ENCODE data around the gene IL36A. TPM values are rescaled to one million over a fixed set of nuclear protein-coding genes. Genes with fewer than 3 reads are reported as not detected.

Gene IL36A
- total and polyA plus RNA-seq, 2 experiments from 2014 or later, result not detected

DNA sequence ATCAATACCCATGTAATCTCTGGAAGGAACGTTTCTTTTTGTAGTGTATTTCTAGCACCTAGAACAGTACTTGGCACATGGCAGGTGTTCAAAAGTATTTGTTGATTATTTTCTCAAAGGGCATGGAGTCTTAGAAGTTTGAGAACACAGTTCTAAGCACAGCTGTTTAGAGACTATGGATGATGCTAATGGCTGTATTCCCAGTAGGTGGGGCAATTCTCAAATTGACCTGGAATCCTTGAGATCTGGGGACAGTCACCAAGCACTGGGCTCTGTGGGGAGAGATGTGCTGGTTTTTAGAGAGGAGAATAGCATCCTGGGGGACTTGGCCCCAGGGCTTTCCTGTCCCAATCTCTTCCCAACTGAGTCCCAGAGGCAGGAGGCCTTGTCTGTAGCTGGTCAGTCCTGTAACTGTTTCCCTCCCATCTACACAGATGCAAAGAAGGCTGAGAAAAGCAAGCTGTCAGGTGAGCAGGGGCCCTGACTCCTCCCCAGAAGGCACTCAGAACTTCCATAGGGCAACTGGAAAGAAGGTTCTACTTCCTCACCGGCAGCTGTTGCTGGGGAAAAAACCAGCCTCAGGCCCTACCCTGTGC, 44.9 kb upstream of the IL36A start:
- Histone ChIP-seq H3K9me2 (ENCODE audit: insufficient read depth) (no peaks in the 10 kb centered on the region), H3K27me3 (replicated peaks; ENCODE audit: insufficient read depth) (peaks cover 57% of the 10 kb centered on the region), H3K4me3 (no peak overlapping the region), H4K20me1 (ENCODE audit: insufficient read depth) (no peaks in the 10 kb centered on the region), H3K9ac (no peak overlapping the region), H3K4me2 (ENCODE audit: unreplicated experiment) (no peak overlapping the region), H2AFZ (no peak overlapping the region), H3F3A (ENCODE audit: insufficient read depth) (no peaks in the 10 kb centered on the region), H3K36me3 (ENCODE audit: low read depth) (no peaks in the 10 kb centered on the region), H3K79me2 (ENCODE audit: insufficient read depth) (no peaks in the 10 kb centered on the region), H3K27ac (no peak overlapping the region), H3K4me1 (ENCODE audit: insufficient read depth) (no peaks in the 10 kb centered on the region), H3K9me3 (ENCODE audit: low read depth) (no peaks in the 10 kb centered on the region)
- WGBS, 2 experiments (ENCODE audit: low coverage in 1 of 2, low lambda C conversion rate in 2 of 2, missing lambda C conversion rate in 2 of 2), result 29 to 42% methylated on average over 2 of the region's 2 CpGs
- DNase-seq, result no peak
- in situ Hi-C loops (cut with MboI), result no loop called here
- TF ChIP-seq EZH2phosphoT487 (IDR thresholded peaks at IDR 0.05; ENCODE audit: insufficient read depth, low read depth) (no peak), EZH2 (IDR thresholded peaks at IDR 0.05; ENCODE audit: insufficient read depth, poor library complexity, severe bottlenecking) (no peak)

DNA sequence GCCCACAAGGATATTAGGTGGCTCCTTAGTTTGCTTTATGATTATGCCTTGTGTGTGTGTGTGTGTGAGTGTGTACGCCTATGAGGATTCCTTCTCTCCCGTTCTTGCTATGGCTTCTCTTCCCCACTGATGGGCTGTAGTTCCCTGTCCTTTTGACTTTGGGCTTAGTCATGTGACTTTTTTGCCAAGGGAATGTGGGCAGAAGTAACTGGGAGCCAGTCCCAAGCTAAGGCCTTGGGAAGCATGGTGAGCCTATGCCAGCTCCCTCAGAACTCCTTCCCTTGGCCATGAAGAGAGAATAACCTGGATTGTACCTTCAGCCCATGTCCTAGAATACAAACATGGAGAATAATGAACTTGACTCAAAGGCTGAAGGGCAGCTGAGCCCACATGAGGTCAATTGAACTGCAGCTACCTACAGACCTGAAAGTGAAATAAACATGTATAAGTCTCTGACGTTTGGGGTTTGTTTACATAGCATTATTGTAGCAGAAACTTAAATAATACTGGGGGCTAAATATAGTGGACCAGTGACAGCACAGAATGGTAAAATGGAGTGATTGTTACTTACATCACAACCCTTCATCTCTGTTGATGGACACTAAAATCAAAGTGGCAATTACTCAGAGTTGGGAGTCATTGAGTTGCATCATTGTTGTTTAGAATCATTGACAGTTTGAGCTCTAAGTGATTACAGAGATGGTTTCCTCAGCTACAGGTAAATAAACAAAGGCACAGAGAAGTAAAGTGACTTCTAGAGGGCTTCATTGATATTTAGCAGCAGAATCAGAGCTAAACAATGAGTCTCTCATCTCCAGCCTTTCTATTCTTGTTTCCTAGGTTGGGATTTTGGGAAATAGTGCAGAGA, 42.7 kb upstream of the IL36A start:
- no peak overlapping the region for H3K4me3 ChIP-seq
- DNase-seq, result no peak
- H3F3A ChIP-seq (ENCODE audit: insufficient read depth), result no peaks in the 10 kb centered on the region
- no peak overlapping the region for H3K27ac ChIP-seq
- H3K27me3 ChIP-seq (replicated peaks; ENCODE audit: insufficient read depth), result peaks cover 56% of the 10 kb centered on the region
- H3K79me2 ChIP-seq (ENCODE audit: insufficient read depth), result no peaks in the 10 kb centered on the region
- no peak overlapping the region for H3K9ac ChIP-seq
- in situ Hi-C loops (cut with MboI), result no loop called here
- no peaks in the 10 kb centered on the region for H3K9me2 ChIP-seq (ENCODE audit: insufficient read depth)
- no peak overlapping the region for H2AFZ ChIP-seq
- no peak overlapping the region for H3K4me2 ChIP-seq (ENCODE audit: unreplicated experiment)
- no peaks in the 10 kb centered on the region for H3K4me1 ChIP-seq (ENCODE audit: insufficient read depth)
- 30 to 32% methylated on average over 3 of the region's 3 CpGs for WGBS, 2 experiments (ENCODE audit: low coverage in 1 of 2, low lambda C conversion rate in 2 of 2, missing lambda C conversion rate in 2 of 2)
- no peaks in the 10 kb centered on the region for H4K20me1 ChIP-seq (ENCODE audit: insufficient read depth)
- H3K36me3 ChIP-seq (ENCODE audit: low read depth), result no peaks in the 10 kb centered on the region
- TF ChIP-seq EZH2phosphoT487 (IDR thresholded peaks at IDR 0.05; ENCODE audit: insufficient read depth, low read depth) (no peak), EZH2 (IDR thresholded peaks at IDR 0.05; ENCODE audit: insufficient read depth, poor library complexity, severe bottlenecking) (no peak)
- no peaks in the 10 kb centered on the region for H3K9me3 ChIP-seq (ENCODE audit: low read depth)

DNA sequence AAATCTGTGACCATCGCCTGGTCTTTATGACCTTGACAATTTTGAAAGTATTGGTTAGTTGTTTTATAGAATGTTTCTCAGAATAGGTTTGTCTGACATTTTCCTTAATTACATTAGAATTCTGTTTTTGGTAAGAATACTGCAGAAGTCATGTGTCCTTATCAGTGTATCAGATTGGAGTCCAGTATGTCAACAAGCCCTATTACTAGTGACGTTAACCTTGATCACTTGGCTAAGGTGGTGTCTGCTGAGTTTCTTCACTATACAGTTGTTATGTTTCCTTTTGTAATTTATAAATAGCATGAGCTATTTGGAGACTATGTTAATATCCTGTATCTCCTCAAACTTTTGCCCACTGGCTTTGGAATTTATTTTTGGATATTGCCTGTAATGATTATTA, 38.2 kb upstream of the IL36A start:
- Histone ChIP-seq H2AFZ (no peak overlapping the region), H3K9me3 (ENCODE audit: low read depth) (no peaks in the 10 kb centered on the region), H3K79me2 (ENCODE audit: insufficient read depth) (no peaks in the 10 kb centered on the region), H3K27ac (no peak overlapping the region), H3K4me3 (no peak overlapping the region), H3K36me3 (ENCODE audit: low read depth) (no peaks in the 10 kb centered on the region), H3K9me2 (ENCODE audit: insufficient read depth) (no peaks in the 10 kb centered on the region), H3K4me1 (ENCODE audit: insufficient read depth) (no peaks in the 10 kb centered on the region), H3K9ac (no peak overlapping the region), H4K20me1 (ENCODE audit: insufficient read depth) (no peaks in the 10 kb centered on the region), H3F3A (ENCODE audit: insufficient read depth) (no peaks in the 10 kb centered on the region), H3K4me2 (ENCODE audit: unreplicated experiment) (no peak overlapping the region), H3K27me3 (replicated peaks; ENCODE audit: insufficient read depth) (peaks cover 57% of the 10 kb centered on the region)
- DNase-seq, result no peak
- WGBS, 2 experiments (ENCODE audit: low coverage in 1 of 2, low lambda C conversion rate in 2 of 2, missing lambda C conversion rate in 2 of 2), result 58 to 73% methylated on average over 2 of the region's 2 CpGs
- TF ChIP-seq EZH2phosphoT487 (IDR thresholded peaks at IDR 0.05; ENCODE audit: insufficient read depth, low read depth), result no peak
- no peak for TF ChIP-seq EZH2 (IDR thresholded peaks at IDR 0.05; ENCODE audit: insufficient read depth, poor library complexity, severe bottlenecking)
- in situ Hi-C loops (cut with MboI), result no loop called here

GRCh38 chr2:112972423-112973086, 32.7 kb upstream of the IL36A start:
- Histone ChIP-seq H2AFZ (no peak overlapping the region), H3K36me3 (ENCODE audit: low read depth) (no peaks in the 10 kb centered on the region), H3K4me3 (no peak overlapping the region), H3F3A (ENCODE audit: insufficient read depth) (no peaks in the 10 kb centered on the region), H3K9me3 (ENCODE audit: low read depth) (no peaks in the 10 kb centered on the region), H3K9me2 (ENCODE audit: insufficient read depth) (no peaks in the 10 kb centered on the region), H3K27me3 (replicated peaks; ENCODE audit: insufficient read depth) (peaks cover 43% of the 10 kb centered on the region), H3K9ac (no peak overlapping the region), H4K20me1 (ENCODE audit: insufficient read depth) (no peaks in the 10 kb centered on the region), H3K79me2 (ENCODE audit: insufficient read depth) (no peaks in the 10 kb centered on the region), H3K4me2 (ENCODE audit: unreplicated experiment) (no peak overlapping the region), H3K27ac (no peak overlapping the region), H3K4me1 (ENCODE audit: insufficient read depth) (no peaks in the 10 kb centered on the region)
- in situ Hi-C loops (cut with MboI), result no loop called here
- no peak for TF ChIP-seq EZH2 (IDR thresholded peaks at IDR 0.05; ENCODE audit: insufficient read depth, poor library complexity, severe bottlenecking)
- TF ChIP-seq EZH2phosphoT487 (IDR thresholded peaks at IDR 0.05; ENCODE audit: insufficient read depth, low read depth), result no peak
- WGBS, 2 experiments (ENCODE audit: low coverage in 1 of 2, low lambda C conversion rate in 2 of 2, missing lambda C conversion rate in 2 of 2), result 62 to 63% methylated on average over 5 of the region's 5 CpGs
- DNase-seq, result no peak
